HCT116 (cell line): ENCODE data around the gene TMEM269. TPM values are rescaled to one million over a fixed set of nuclear protein-coding genes. Genes with fewer than 3 reads are reported as not detected.

Experiments
- ATAC-seq: fragments of 200-7000 bp; cut with Tn5 transposase; 2 replicates; pipeline ENCODE4 v1.9.1; 2020; ENCODE audit warnings: mild to moderate bottlenecking, moderate library complexity
- BruUV-seq: library from RNA; stranded (reverse); fragments of 400-500 nt; replicated peaks from 2 replicates; lab custom pipeline; 2021; lab: Mats Ljungman, UMichigan
- CTCF ChIA-PET: fragments of 300-600 bp; sonication (Branson Sonifier 250); formaldehyde crosslinking; loops from one replicate; lab custom pipeline; 2021; ENCODE audit warnings: antibody characterized with exemption; lab: Charles Lee
- POLR2A ChIA-PET: fragments of 300-600, 350-600 bp; sonication (Branson Sonifier 250); formaldehyde crosslinking; loops from one replicate; lab custom pipeline; 2021; ENCODE audit warnings: antibody characterized with exemption; lab: Charles Lee
- RAD21 ChIA-PET, 2 experiments: fragments of 300-600 bp; sonication (Branson Sonifier 250); formaldehyde crosslinking; loops; one replicate each; lab custom pipeline; 2023; ENCODE audit warnings: low total read pairs in 2 of 2; ENCODE audit not compliant: uncharacterized antibody in 2 of 2, unreplicated experiment in 2 of 2, low non-redundant PET in 1 of 2; lab: Charles Lee
- DNase-seq: peaks from one replicate; pipeline ENCODE4 v3.0.0-alpha.2; 2010; ENCODE audit warnings: low read depth, low spot score
- H2AFZ ChIP-seq: fragments of 200-600 bp; shearing (Covaris generic), sonication (generic); 2 replicates; pipeline ENCODE4 v1.6.1; 2017; ENCODE audit warnings: low read depth, mixed run types, mixed read lengths, antibody characterized with exemption, low read length; ENCODE audit not compliant: poor library complexity, severe bottlenecking
- H3K27ac ChIP-seq: 2 replicates; pipeline ENCODE4 v1.5.1; 2012; ENCODE audit warnings: low read depth, low read length
- H3K27me3 ChIP-seq: fragments of 200-600 bp; sonication (generic); 2 replicates; pipeline ENCODE4 v1.6.1; 2016; ENCODE audit warnings: mixed run types, low read length, mixed read lengths; ENCODE audit not compliant: insufficient read depth
- H3K36me3 ChIP-seq, 2 experiments: fragments of 200-500 bp in 1 of 2; fragments of 200-600 bp in 1 of 2; sonication (Bioruptor generic) in 1 of 2; sonication (generic) in 1 of 2; 2 replicates each; pipeline versions ENCODE4 v1.5.1 to v1.6.1; 2014 to 2016; ENCODE audit warnings: low read length in 2 of 2, inconsistent platforms in 1 of 2, mixed read lengths in 1 of 2, mixed run types in 1 of 2; ENCODE audit not compliant: insufficient read depth in 2 of 2, control insufficient read depth in 1 of 2
- H3K4me1 ChIP-seq, 2 experiments: fragments of 200-600 bp in 1 of 2; sonication (generic) in 1 of 2; 2 replicates each; pipeline versions ENCODE4 v1.5.1 to v1.6.1; 2012 to 2017; ENCODE audit warnings: low read length in 2 of 2, inconsistent platforms in 1 of 2, mild to moderate bottlenecking in 1 of 2, mixed read lengths in 1 of 2, mixed run types in 1 of 2, moderate library complexity in 1 of 2; ENCODE audit not compliant: insufficient read depth in 2 of 2, control insufficient read depth in 1 of 2
- H3K4me2 ChIP-seq: fragments of 200-600 bp; sonication (generic); 2 replicates; pipeline ENCODE4 v1.6.1; 2017; ENCODE audit warnings: mixed run types, low read length, mixed read lengths
- H3K4me3 ChIP-seq, 2 experiments: fragments of 200-600 bp in 1 of 2; sonication (generic) in 1 of 2; replicated peaks in 1 of 2; 2 replicates each; pipeline ENCODE4 v1.5.1; 2011 to 2016; ENCODE audit warnings: low read length in 2 of 2, control low read depth in 1 of 2, low read depth in 1 of 2, mild to moderate bottlenecking in 1 of 2, mixed read lengths in 1 of 2, mixed run types in 1 of 2
- H3K79me2 ChIP-seq: fragments of 200-600 bp; sonication (generic); 2 replicates; pipeline ENCODE4 v1.6.1; 2017; ENCODE audit warnings: mild to moderate bottlenecking, mixed run types, low read length, moderate library complexity, mixed read lengths; ENCODE audit not compliant: insufficient read depth
- H3K9ac ChIP-seq: fragments of 200-600 bp; sonication (generic); 2 replicates; pipeline ENCODE4 v1.6.1; 2016; ENCODE audit warnings: low read length, mixed read lengths
- H3K9me2 ChIP-seq: fragments of 200-600 bp; sonication (generic), shearing (Covaris generic); 2 replicates; pipeline ENCODE4 v1.6.1; 2017; ENCODE audit warnings: mixed run types, mild to moderate bottlenecking, moderate library complexity; ENCODE audit not compliant: insufficient read depth
- H3K9me3 ChIP-seq, 2 experiments: fragments of 200-500 bp in 1 of 2; fragments of 200-600 bp in 1 of 2; sonication (Bioruptor generic) in 1 of 2; sonication (generic) in 1 of 2; 2 replicates each; pipeline ENCODE4 v1.6.1; 2014 to 2017; ENCODE audit warnings: low read length in 2 of 2, mixed read lengths in 2 of 2, inconsistent platforms in 1 of 2, low read depth in 1 of 2, mild to moderate bottlenecking in 1 of 2, mixed run types in 1 of 2, moderate library complexity in 1 of 2; ENCODE audit not compliant: control insufficient read depth in 1 of 2, insufficient read depth in 1 of 2
- H4K20me1 ChIP-seq: fragments of 200-600 bp; sonication (generic), shearing (Covaris generic); 2 replicates; pipeline ENCODE4 v1.6.1; 2017; ENCODE audit warnings: mixed run types, mild to moderate bottlenecking, moderate library complexity; ENCODE audit not compliant: insufficient read depth
- ATF3 ChIP-seq: IDR thresholded peaks from 2 replicates; pipeline ENCODE4 v1.6.1; 2012
- CBX3 ChIP-seq: IDR thresholded peaks from 2 replicates; pipeline ENCODE4 v1.6.1; 2012; ENCODE audit warnings: low read depth
- CEBPB ChIP-seq: IDR thresholded peaks from 2 replicates; pipeline ENCODE4 v1.6.1; 2012; ENCODE audit warnings: low read depth
- ELF1 ChIP-seq: IDR thresholded peaks from 2 replicates; pipeline ENCODE4 v1.6.1; 2012; ENCODE audit warnings: low read depth, borderline replicate concordance
- EZH2phosphoT487 ChIP-seq: fragments of 200-600 bp; IDR thresholded peaks from 2 replicates; pipeline ENCODE4 v1.6.1; 2018; ENCODE audit warnings: antibody characterized with exemption, borderline replicate concordance
- FOSL1 ChIP-seq: IDR thresholded peaks from 2 replicates; pipeline ENCODE4 v1.6.1; 2012; ENCODE audit warnings: low read depth
- POLR2AphosphoS5 ChIP-seq: IDR thresholded peaks from 2 replicates; pipeline ENCODE4 v1.6.1; 2011; ENCODE audit warnings: mild to moderate bottlenecking, low read depth, low read length, moderate library complexity
- RAD21 ChIP-seq: IDR thresholded peaks from 2 replicates; pipeline ENCODE4 v1.6.1; 2012; ENCODE audit warnings: low read depth, mild to moderate bottlenecking
- REST ChIP-seq: IDR thresholded peaks from 2 replicates; pipeline ENCODE4 v1.6.1; 2012; ENCODE audit warnings: low read depth
- SIN3A ChIP-seq: IDR thresholded peaks from 2 replicates; pipeline ENCODE4 v1.6.1; 2012; ENCODE audit warnings: low read depth
- SP1 ChIP-seq: IDR thresholded peaks from 2 replicates; pipeline ENCODE4 v1.6.1; 2012; ENCODE audit warnings: low read depth
- SRF ChIP-seq: IDR thresholded peaks from 2 replicates; pipeline ENCODE4 v1.6.1; 2012; ENCODE audit warnings: low read depth
- TCF7L2 ChIP-seq: IDR thresholded peaks from 2 replicates; pipeline ENCODE4 v1.7.0; 2011; ENCODE audit warnings: borderline replicate concordance, inconsistent platforms; ENCODE audit not compliant: insufficient read depth, insufficient read length; ENCODE audit errors: extremely low read depth
- YY1 ChIP-seq: IDR thresholded peaks from 2 replicates; pipeline ENCODE4 v1.6.1; 2011; ENCODE audit warnings: low read length, low read depth, moderate library complexity, mild to moderate bottlenecking; ENCODE audit not compliant: insufficient replicate concordance; ENCODE audit errors: extremely low read depth
- ZFX ChIP-seq: fragments of 450-650 bp; IDR thresholded peaks from 2 replicates; pipeline ENCODE4 v1.6.1; 2017
- ZNF274 ChIP-seq: fragments of 200-500 bp; sonication (Bioruptor generic); IDR thresholded peaks from 2 replicates; pipeline ENCODE4 v1.6.1; 2014; ENCODE audit warnings: mild to moderate bottlenecking, low read depth, low read length, inconsistent platforms
- intact Hi-C: fragments of 100-400 bp; cut with micrococcal nuclease; formaldehyde crosslinking; loops from 2 replicates; pipeline ENCODE4 v1.10.0; 2022
- total RNA-seq: library from RNA; stranded (reverse); gene quantifications from one replicate; pipeline ENCODE4 v1.2.1, GENCODE V29; 2021; ENCODE audit not compliant: unreplicated experiment
- TF ChIP-seq, protein P1 (sequence below): IDR thresholded peaks from 2 replicates; pipeline ENCODE4 v1.6.1; 2012
- TF ChIP-seq, protein P2 (sequence below), 3 experiments: fragments of 200-600 bp in 1 of 3; sonication (generic) in 1 of 3; IDR thresholded peaks in 2 of 3; conservative IDR thresholded peaks in 1 of 3; 2 replicates each; pipeline ENCODE4 v1.5.1; 2012 to 2017; ENCODE audit warnings: low read depth in 2 of 3, low read length in 2 of 3, antibody characterized with exemption in 1 of 3, borderline replicate concordance in 1 of 3, control low read depth in 1 of 3, mild to moderate bottlenecking in 1 of 3, mixed read lengths in 1 of 3, mixed run types in 1 of 3, moderate library complexity in 1 of 3; ENCODE audit not compliant: insufficient read depth in 1 of 3
- TF ChIP-seq, protein P3 (sequence below): IDR thresholded peaks from 2 replicates; pipeline ENCODE4 v1.6.1; 2011; ENCODE audit warnings: mild to moderate bottlenecking, low read length, moderate library complexity; ENCODE audit not compliant: insufficient replicate concordance; ENCODE audit errors: extremely low read depth

TMEM269 gene
- total RNA-seq, 1 experiment from 2014 or later, result 0.34 TPM

DNA sequence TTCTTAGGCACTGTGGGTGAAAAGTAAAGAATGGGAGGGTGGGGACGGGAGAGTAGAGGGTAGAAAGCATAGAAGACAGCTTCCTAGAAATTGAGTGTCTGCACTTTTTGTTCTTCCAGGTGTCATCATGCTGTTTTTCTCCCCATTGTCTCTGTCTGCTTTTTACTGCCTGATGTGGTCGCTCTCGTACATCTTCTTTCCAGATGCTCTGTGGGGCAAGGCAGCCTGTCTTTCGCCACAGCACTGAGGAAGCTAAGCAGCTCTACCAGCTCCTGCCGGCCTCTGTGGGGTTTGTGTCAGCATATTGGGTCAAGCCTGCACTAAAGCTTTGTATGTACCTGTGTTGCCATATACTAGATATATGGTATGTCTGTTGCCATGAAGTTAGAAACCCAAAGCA, 13.2 kb downstream of the TMEM269 start:
- intact Hi-C loops, result no loop called here

More for the DNA sequence above, 13.2 kb downstream of the TMEM269 start:
- Histone ChIP-seq H3K4me3 (no peak overlapping the region), H3K27ac (no peak overlapping the region), H4K20me1 (no peaks in the 10 kb centered on the region), H3K4me2 (no peak overlapping the region), H3K27me3 (no peaks in the 10 kb centered on the region), H3K9me2 (no peaks in the 10 kb centered on the region), H3K36me3 (no peaks in the 10 kb centered on the region), H3K9ac (no peak overlapping the region), H2AFZ (no peak overlapping the region), H3K4me1 (no peaks in the 10 kb centered on the region), H3K79me2 (no peaks in the 10 kb centered on the region), H3K9me3 (no peaks in the 10 kb centered on the region)
- TF ChIP-seq ZNF274, result no peak
- TF ChIP-seq, protein P1, sequence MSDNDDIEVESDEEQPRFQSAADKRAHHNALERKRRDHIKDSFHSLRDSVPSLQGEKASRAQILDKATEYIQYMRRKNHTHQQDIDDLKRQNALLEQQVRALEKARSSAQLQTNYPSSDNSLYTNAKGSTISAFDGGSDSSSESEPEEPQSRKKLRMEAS, result no peak
- TF ChIP-seq, protein P2, sequence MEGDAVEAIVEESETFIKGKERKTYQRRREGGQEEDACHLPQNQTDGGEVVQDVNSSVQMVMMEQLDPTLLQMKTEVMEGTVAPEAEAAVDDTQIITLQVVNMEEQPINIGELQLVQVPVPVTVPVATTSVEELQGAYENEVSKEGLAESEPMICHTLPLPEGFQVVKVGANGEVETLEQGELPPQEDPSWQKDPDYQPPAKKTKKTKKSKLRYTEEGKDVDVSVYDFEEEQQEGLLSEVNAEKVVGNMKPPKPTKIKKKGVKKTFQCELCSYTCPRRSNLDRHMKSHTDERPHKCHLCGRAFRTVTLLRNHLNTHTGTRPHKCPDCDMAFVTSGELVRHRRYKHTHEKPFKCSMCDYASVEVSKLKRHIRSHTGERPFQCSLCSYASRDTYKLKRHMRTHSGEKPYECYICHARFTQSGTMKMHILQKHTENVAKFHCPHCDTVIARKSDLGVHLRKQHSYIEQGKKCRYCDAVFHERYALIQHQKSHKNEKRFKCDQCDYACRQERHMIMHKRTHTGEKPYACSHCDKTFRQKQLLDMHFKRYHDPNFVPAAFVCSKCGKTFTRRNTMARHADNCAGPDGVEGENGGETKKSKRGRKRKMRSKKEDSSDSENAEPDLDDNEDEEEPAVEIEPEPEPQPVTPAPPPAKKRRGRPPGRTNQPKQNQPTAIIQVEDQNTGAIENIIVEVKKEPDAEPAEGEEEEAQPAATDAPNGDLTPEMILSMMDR (IDR thresholded peaks at IDR 0.05 in 2 of 3, conservative IDR thresholded peaks at IDR 0.05 in 1 of 3; ENCODE audit: borderline replicate concordance in 1 of 3, insufficient read depth in 1 of 3, low read depth in 2 of 3, low read length in 2 of 3), result no peak
- no peak for TF ChIP-seq ZFX
- TF ChIP-seq SP1, result no peak
- no peak for TF ChIP-seq REST
- TF ChIP-seq SIN3A, result no peak
- TF ChIP-seq FOSL1, result no peak
- TF ChIP-seq SRF, result no peak
- TF ChIP-seq YY1, result no peak
- no peak for TF ChIP-seq CBX3
- TF ChIP-seq RAD21, result no peak
- TF ChIP-seq, protein P3, sequence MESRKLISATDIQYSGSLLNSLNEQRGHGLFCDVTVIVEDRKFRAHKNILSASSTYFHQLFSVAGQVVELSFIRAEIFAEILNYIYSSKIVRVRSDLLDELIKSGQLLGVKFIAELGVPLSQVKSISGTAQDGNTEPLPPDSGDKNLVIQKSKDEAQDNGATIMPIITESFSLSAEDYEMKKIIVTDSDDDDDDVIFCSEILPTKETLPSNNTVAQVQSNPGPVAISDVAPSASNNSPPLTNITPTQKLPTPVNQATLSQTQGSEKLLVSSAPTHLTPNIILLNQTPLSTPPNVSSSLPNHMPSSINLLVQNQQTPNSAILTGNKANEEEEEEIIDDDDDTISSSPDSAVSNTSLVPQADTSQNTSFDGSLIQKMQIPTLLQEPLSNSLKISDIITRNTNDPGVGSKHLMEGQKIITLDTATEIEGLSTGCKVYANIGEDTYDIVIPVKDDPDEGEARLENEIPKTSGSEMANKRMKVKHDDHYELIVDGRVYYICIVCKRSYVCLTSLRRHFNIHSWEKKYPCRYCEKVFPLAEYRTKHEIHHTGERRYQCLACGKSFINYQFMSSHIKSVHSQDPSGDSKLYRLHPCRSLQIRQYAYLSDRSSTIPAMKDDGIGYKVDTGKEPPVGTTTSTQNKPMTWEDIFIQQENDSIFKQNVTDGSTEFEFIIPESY, result no peak
- no peak for TF ChIP-seq TCF7L2
- no peak for TF ChIP-seq CEBPB
- no peak for TF ChIP-seq POLR2AphosphoS5
- TF ChIP-seq EZH2phosphoT487, result no peak
- no peak for TF ChIP-seq ELF1
- no peak for TF ChIP-seq ATF3
- BruUV-seq, result no TSS peak
- ChIA-PET POLR2A (no interaction called here), CTCF (no interaction called here), RAD21 (no interaction called here)
- DNase-seq (no peak), ATAC-seq (no peak)
